SK-N-SH (cell line): ENCODE data around the gene NCAM1. TPM values are rescaled to one million over a fixed set of nuclear protein-coding genes. Genes with fewer than 3 reads are reported as not detected.

Source experiments
- CTCF ChIA-PET: fragments of 300-600, 350-600 bp; formaldehyde crosslinking; extraction: SDS; loops from one replicate; lab custom pipeline; 2021; lab: Yijun Ruan, JAX
- POLR2A ChIA-PET: fragments of 350-600 bp; sonication (Branson Sonifier 250); formaldehyde crosslinking; extraction: SDS; loops from one replicate; lab custom pipeline; 2020; ENCODE audit warnings: antibody characterized with exemption, inconsistent platforms; lab: Yijun Ruan, JAX
- DNase-seq: peaks from one replicate; pipeline ENCODE4 v3.0.0; 2012
- H2AFZ ChIP-seq: fragments of 200-600 bp; sonication (generic); 2 replicates; pipeline ENCODE4 v1.8.1; 2016; ENCODE audit warnings: antibody characterized with exemption, mild to moderate bottlenecking, low read depth
- H3F3A ChIP-seq: fragments of 200-600 bp; sonication (generic); replicated peaks from 2 replicates; pipeline ENCODE3; 2016; ENCODE audit warnings: antibody characterized with exemption, mild to moderate bottlenecking; ENCODE audit not compliant: insufficient read depth
- H3K27ac ChIP-seq, 2 experiments: fragments of 200-500 bp in 1 of 2; fragments of 200-600 bp in 1 of 2; sonication (Bioruptor generic) in 1 of 2; sonication (generic), shearing (Covaris generic) in 1 of 2; 2 replicates each; pipeline versions ENCODE4 v1.5.1 to v1.6.1; 2014 to 2016; ENCODE audit warnings: low read depth in 2 of 2, inconsistent platforms in 1 of 2, low read length in 1 of 2, mild to moderate bottlenecking in 1 of 2, mixed read lengths in 1 of 2
- H3K27me3 ChIP-seq: fragments of 200-600 bp; sonication (generic), shearing (Covaris generic); 2 replicates; pipeline ENCODE4 v1.6.1; 2016; ENCODE audit warnings: mixed run types; ENCODE audit not compliant: insufficient read depth
- H3K36me3 ChIP-seq, 2 experiments: fragments of 200-500 bp in 1 of 2; fragments of 200-600 bp in 1 of 2; sonication (Bioruptor generic) in 1 of 2; sonication (generic) in 1 of 2; replicated peaks in 1 of 2; 2 replicates each; pipeline versions ENCODE3 to v1.5.1; 2014 to 2016; ENCODE audit warnings: low read length in 1 of 2, mild to moderate bottlenecking in 1 of 2; ENCODE audit not compliant: insufficient read depth in 2 of 2, control insufficient read depth in 1 of 2
- H3K4me1 ChIP-seq, 2 experiments: fragments of 200-500 bp in 1 of 2; fragments of 200-600 bp in 1 of 2; sonication (Bioruptor generic) in 1 of 2; sonication (generic), shearing (Covaris generic) in 1 of 2; 2 replicates each; pipeline versions ENCODE4 v1.5.1 to v1.6.1; 2014 to 2016; ENCODE audit warnings: low read depth in 1 of 2, low read length in 1 of 2, mixed run types in 1 of 2; ENCODE audit not compliant: insufficient read depth in 2 of 2, control insufficient read depth in 1 of 2
- H3K4me2 ChIP-seq: fragments of 200-600 bp; sonication (generic), shearing (Covaris generic); 2 replicates; pipeline ENCODE4 v1.6.1; 2017; ENCODE audit warnings: mixed run types
- H3K4me3 ChIP-seq, 2 experiments: fragments of 200-500 bp in 1 of 2; fragments of 200-600 bp in 1 of 2; sonication (Bioruptor generic) in 1 of 2; sonication (generic), shearing (Covaris generic) in 1 of 2; 2 replicates each; pipeline versions ENCODE4 v1.5.1 to v1.8.1; 2014 to 2016; ENCODE audit warnings: low read depth in 2 of 2, inconsistent platforms in 1 of 2, low read length in 1 of 2, mild to moderate bottlenecking in 1 of 2, mixed read lengths in 1 of 2, moderate library complexity in 1 of 2
- H3K79me2 ChIP-seq: fragments of 200-600 bp; sonication (generic); 2 replicates; pipeline ENCODE4 v1.8.1; 2017; ENCODE audit warnings: mild to moderate bottlenecking; ENCODE audit not compliant: insufficient read depth
- H3K9ac ChIP-seq: fragments of 200-600 bp; sonication (generic); 2 replicates; pipeline ENCODE4 v1.6.1; 2017; ENCODE audit warnings: mixed run types
- H3K9me2 ChIP-seq: fragments of 200-600 bp; sonication (generic); 2 replicates; pipeline ENCODE4 v1.6.1; 2017; ENCODE audit warnings: mixed run types
- H3K9me3 ChIP-seq: fragments of 200-600 bp; sonication (generic); 2 replicates; pipeline ENCODE4 v1.6.1; 2017; ENCODE audit warnings: mixed run types, mild to moderate bottlenecking, moderate library complexity
- H4K20me1 ChIP-seq: fragments of 200-600 bp; sonication (generic); 2 replicates; pipeline ENCODE4 v1.6.1; 2017; ENCODE audit warnings: mild to moderate bottlenecking, mixed run types; ENCODE audit not compliant: insufficient read depth
- CHD2 ChIP-seq: fragments of 150-350 bp; IDR thresholded peaks from 2 replicates; pipeline ENCODE4 v1.6.1; 2018; ENCODE audit warnings: low read length; ENCODE audit not compliant: partially characterized antibody
- CTCF ChIP-seq: fragments of 200-600 bp; sonication (generic); IDR thresholded peaks from 2 replicates; pipeline ENCODE4 v1.6.1; 2017; ENCODE audit warnings: antibody characterized with exemption, mild to moderate bottlenecking, moderate library complexity
- EZH2phosphoT487 ChIP-seq: fragments of 200-600 bp; sonication (generic); IDR thresholded peaks from 2 replicates; pipeline ENCODE4 v1.6.1; 2017; ENCODE audit warnings: low read depth, mixed run types, mild to moderate bottlenecking, antibody characterized with exemption, moderate library complexity, borderline replicate concordance
- FOSL2 ChIP-seq: IDR thresholded peaks from 2 replicates; pipeline ENCODE4 v1.4.0; 2012; ENCODE audit warnings: low read depth, mild to moderate bottlenecking, moderate library complexity, borderline replicate concordance
- FOXJ3 ChIP-seq: sonication (generic); formaldehyde crosslinking; IDR thresholded peaks from 2 replicates; pipeline ENCODE4 v1.5.1; 2020; ENCODE audit warnings: mild to moderate bottlenecking, missing genetic modification reagents
- FOXM1 ChIP-seq: IDR thresholded peaks from 2 replicates; pipeline ENCODE4 v1.4.0; 2012; ENCODE audit warnings: low read depth, mild to moderate bottlenecking
- GATA2 ChIP-seq: sonication (generic); formaldehyde crosslinking; IDR thresholded peaks from 2 replicates; pipeline ENCODE4 v1.5.0; 2020; ENCODE audit warnings: mild to moderate bottlenecking, missing genetic modification reagents
- IRF3 ChIP-seq: fragments of 150-350 bp; IDR thresholded peaks from 2 replicates; pipeline ENCODE4 v1.6.1; 2016; ENCODE audit warnings: mild to moderate bottlenecking, low read depth, low read length
- MAX ChIP-seq: IDR thresholded peaks from 2 replicates; pipeline ENCODE4 v1.4.0; 2012; ENCODE audit warnings: low read depth
- MEF2A ChIP-seq: IDR thresholded peaks from 2 replicates; pipeline ENCODE4 v1.4.0; 2012; ENCODE audit warnings: low read depth, borderline replicate concordance
- NFIC ChIP-seq: IDR thresholded peaks from 2 replicates; pipeline ENCODE4 v1.4.0; 2012; ENCODE audit warnings: borderline replicate concordance
- REST ChIP-seq: IDR thresholded peaks from 2 replicates; pipeline ENCODE4 v1.6.1; 2012; ENCODE audit warnings: mild to moderate bottlenecking, low read depth, low read length, moderate library complexity
- RFX5 ChIP-seq: IDR thresholded peaks from 2 replicates; pipeline ENCODE4 v1.6.1; 2012; ENCODE audit warnings: mild to moderate bottlenecking, improper control_type of control experiment, low read length
- SIN3A ChIP-seq: IDR thresholded peaks from 2 replicates; pipeline ENCODE4 v1.6.1; 2012; ENCODE audit warnings: low read depth, mild to moderate bottlenecking, low read length, moderate library complexity, borderline replicate concordance
- USF1 ChIP-seq: IDR thresholded peaks from 2 replicates; pipeline ENCODE4 v1.4.0; 2012; ENCODE audit warnings: low read depth, borderline replicate concordance
- USF2 ChIP-seq: fragments of 150-350 bp; IDR thresholded peaks from 2 replicates; pipeline ENCODE4 v1.6.1; 2017; ENCODE audit warnings: antibody characterized with exemption, low read length, low read depth, borderline replicate concordance
- ZBTB33 ChIP-seq: IDR thresholded peaks from 2 replicates; pipeline ENCODE4 v1.4.0; 2012; ENCODE audit warnings: low read depth, borderline replicate concordance
- WGBS: methylation state at CpG from one replicate; pipeline ENCODE4 v1.1.6; 2017; ENCODE audit warnings: low lambda C conversion rate; 5-methylcytosine and 5-hydroxymethylcytosine counted together
- polyA plus RNA-seq, 3 experiments: library from polyadenylated mRNA; depleted of rRNA; stranded (reverse); fragments of >200 nt; gene quantifications; 2 replicates each; pipeline ENCODE4 v1.2.3, GENCODE V29; 2012

NCAM1 gene
- polyA plus RNA-seq, 1 of the 3 experiments (the other 2 are of a cell fraction): 19.4 TPM

- TF ChIP-seq NFIC (no peak), FOXM1 (no peak), USF1 (no peak), MEF2A (no peak), CHD2 (peak; percentile 75), IRF3 (no peak), USF2 (no peak), RFX5 (no peak), ZBTB33 (no peak), FOXJ3 (CRISPR knock-in tag) (peak; percentile 46; the same call in 1 of the 2 replicates), MAX (no peak), FOSL2 (no peak), GATA2 (CRISPR knock-in tag) (peak; percentile 94), EZH2phosphoT487 (no peak)
Observed at GRCh38 chr11:113273720-113274119, 312.5 kb downstream of the NCAM1 start (continued).

- Histone ChIP-seq H4K20me1 (no peaks in the 10 kb centered on the region), H3K4me1 (peaks cover 0 to 29% of the 10 kb centered on the region in 2 experiments; a peak in 1 of 4 replicates), H3K9me3 (no peaks in the 10 kb centered on the region), H3K4me3 (no peak overlapping the region), H3K9me2 (no peaks in the 10 kb centered on the region), H3K36me3 (no peaks in the 10 kb centered on the region), H2AFZ (no peak overlapping the region), H3K79me2 (no peaks in the 10 kb centered on the region), H3K9ac (no peak overlapping the region), H3K27ac (peak overlapping the region in 1 of 2 experiments; percentile 89; a peak in 2 of 4 replicates), H3F3A (no peaks in the 10 kb centered on the region), H3K27me3 (no peaks in the 10 kb centered on the region), H3K4me2 (no peak overlapping the region)
- WGBS: 94% methylated on average over 19 of the region's 19 CpGs
- DNase-seq: peak; percentile 44
- POLR2A ChIA-PET: no interaction called here
- CTCF ChIA-PET: interaction anchor here (0.7 to 4.5 kb wide), 11 partner anchors 8 to 1010 kb away, joined by 3 to 38 read pairs (median 4); no protein-coding TSS in a partner anchor
- TF ChIP-seq SIN3A: no peak
- no peak for TF ChIP-seq REST
- peak; percentile 12; the same call in 1 of the 2 replicates for TF ChIP-seq CTCF
- no peak for TF ChIP-seq USF1
Observed at GRCh38 chr11:113274713-113275582, 313.7 kb downstream of the NCAM1 start.
